HG03064 (cell line): ENCODE results near the gene UBE2E2.

ENCODE experiments used
- ATAC-seq: cut with Tn5 transposase; IDR thresholded peaks from one replicate; pipeline ENCODE4 v1.9.1; 2021; ENCODE audit warnings: low read depth; ENCODE audit not compliant: unreplicated experiment

Gene UBE2E2

GRCh38 chr3:23430781-23431398 lies 227.8 kb downstream of the UBE2E2 start:
- ATAC-seq, result no peak

DNA sequence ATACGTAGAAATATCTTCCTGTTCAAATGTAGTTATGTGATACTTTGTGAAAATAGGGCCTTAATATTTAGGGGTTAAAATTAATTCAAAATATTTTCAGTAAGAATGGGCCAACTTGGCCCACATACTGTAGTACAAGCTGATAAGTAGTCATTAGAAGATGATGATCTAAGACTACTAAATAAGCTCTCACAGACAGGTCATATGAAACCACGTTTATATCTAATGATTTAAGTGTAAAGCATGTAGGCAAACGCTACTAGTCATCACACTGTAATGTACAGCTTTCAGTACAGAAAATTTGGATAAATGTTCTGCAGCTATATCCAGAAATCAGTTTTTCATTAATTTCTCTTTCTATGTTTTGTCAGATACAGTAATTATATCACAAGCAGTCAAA lies 228.6 kb downstream of the UBE2E2 start:
- ATAC-seq, result no peak

- ATAC-seq, result no peak
These were observed 232.2 kb downstream of the UBE2E2 start for GRCh38 chr3:23435318-23435717.

DNA sequence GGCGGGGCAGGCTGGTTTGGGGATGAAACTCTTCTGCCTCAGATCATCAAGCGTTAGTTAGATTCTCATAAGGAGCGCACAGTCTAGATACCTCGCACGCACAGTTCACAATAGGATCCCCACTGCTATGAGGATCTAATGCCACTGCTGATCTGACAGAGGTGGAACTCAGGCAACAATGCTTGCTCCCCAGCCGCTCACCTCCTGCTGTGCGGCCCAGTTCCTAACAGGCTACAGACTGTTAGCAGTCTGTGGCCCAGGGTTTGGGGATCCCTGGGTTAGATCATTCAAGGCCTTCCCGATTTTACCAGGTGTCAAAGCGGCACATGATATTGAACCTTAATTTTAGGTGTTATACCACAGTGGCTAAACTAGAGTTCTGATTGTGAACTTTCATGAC lies 232.8 kb downstream of the UBE2E2 start:
- no peak for ATAC-seq

DNA sequence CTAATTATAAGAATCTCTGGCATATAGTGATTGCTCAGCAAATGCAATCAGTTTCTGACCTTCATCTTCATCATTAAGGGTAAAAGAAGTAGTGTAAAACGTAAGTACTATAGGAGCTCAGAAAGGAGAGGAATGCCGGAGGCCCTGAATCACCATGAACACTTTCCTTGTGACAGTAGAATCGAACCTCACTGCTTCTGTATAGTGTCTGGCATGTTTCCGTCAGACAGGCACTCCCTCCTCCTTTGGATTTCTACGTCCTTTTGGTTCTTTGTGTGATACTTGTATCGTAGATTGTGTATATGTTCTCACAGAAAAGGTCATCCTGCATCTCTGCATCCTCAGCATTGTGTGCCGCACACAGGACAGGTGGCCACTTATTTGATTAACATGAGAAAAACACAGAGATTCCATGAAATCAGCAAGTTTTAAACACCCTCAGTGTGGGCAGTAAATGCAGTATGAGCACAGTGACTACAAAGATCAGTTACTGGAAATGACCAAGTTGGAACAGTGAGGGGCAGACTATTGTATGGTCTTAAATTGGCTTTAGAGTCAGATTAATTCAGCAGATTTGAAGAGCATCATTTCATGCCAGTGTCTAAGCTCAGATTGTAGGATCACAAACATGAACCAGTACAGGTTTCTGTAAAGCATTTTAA lies 234.5 kb downstream of the UBE2E2 start:
- ATAC-seq, result no peak

- peak; percentile 41 for ATAC-seq
These were observed 235.5 kb downstream of the UBE2E2 start for GRCh38 chr3:23438657-23439056.

GRCh38 chr3:23439080-23439479 lies 236.0 kb downstream of the UBE2E2 start:
- no peak for ATAC-seq

DNA sequence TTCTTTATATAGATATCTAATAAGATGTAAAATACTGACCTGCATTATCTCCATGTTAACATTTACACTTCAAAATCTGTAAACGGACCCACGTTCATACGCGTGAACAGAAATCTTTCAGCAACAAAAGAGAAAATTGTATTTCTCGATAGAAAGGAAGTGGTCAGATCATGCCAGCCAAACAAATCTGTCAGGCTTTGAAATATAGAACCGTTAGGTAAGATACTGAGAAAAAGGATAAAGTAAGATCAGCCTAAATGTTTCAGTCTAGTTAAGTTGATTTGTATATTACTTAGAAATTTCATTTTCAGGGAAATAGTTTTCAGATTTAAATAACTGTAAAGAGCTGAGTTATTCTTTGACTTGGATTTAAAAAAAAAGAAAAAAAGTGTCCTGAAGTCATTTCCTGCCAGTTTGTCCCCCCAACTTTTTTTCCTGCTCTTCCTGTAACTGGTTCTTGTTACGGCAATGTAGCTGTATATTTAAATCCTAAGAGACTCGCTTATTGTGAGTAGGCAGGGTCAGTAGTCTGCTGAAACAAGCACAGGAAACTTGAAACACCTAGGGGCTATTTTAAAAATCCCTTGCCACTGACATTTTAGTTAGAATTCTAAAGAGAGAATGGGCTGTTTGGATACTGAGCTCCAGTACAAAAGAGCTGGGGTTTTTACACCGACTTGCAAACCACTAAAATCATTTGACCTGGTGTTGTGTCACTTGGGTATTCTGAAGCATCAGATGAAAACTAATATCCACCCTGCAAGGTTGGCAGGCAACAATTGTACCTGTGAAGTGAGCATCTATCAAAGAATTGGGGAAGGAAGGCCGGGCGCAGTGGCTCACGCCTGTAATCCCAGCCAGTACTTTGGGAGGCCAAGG lies 237.5 kb downstream of the UBE2E2 start:
- ATAC-seq, result no peak

DNA sequence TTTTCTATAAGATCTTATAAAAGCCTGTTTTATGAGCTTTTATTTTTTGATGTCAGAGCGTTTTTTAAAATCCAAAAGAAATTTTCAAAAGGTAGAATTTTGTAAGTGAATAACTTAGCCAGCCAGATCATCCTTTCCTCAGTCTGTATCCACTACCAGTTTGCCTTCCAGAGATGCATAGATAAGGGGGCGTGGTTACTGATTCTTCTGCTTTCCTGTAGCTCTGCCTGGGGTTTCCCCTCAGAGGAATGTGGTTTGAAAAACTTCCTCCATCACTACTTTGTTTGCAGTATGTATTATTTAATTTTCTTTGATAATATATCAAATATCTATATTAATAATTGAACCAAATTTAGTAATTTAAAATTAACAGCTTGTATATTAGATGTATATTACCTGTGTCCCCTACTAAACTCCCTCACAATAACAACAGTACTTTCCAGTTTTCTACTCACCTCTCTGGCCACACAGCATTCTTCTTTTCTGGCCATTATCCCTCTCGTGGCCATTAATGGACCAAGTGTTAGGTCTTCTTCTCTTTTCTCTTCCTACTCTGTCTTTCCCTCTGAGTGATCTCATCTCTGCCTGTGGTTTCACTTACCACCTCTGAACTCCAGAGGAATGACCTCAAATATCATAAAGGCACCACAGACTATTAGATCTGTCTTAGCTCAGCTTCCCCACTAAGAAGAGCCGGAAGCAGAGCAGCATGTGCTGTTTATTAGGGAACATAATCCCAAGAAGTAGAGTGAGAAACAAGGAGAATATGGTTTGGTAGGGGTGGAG lies 239.7 kb downstream of the UBE2E2 start:
- no peak for ATAC-seq

DNA sequence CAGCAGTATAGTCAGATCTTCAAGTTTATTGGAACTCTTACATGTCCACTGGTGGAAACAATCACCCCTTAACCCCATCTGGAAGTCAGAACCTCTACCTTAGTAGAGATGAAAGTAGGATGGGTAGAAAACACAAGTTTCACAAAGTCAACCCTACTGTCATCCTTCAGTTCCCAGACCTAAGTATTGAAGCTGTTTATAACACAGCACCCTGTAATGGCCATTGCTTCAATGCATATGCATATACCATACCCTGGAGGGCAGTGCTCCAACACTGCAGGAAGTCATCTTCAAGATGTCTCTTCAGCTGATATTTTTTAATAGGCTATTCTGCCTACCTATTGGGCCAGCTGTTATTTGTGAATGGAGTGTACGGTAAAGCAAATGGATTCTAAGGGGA lies 241.3 kb downstream of the UBE2E2 start:
- ATAC-seq, result peak; percentile 44

DNA sequence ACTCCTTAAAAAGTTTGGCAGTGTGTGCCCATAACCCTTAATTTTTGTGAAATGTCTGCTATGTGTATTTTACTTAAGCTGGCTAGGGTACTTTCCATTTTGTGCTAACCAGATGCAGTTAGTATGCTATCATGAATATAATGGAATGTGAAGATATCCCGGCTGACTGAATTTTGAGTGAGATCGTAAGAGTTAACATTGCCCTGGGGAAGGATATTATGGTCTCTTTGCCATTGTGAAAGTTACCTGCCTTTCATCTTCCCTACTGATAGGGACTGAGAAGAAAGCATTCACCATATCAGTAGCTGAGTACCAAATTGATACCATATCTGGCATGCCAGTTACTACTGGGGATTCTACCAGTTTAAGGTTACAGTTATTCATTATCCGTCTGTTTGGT lies 243.2 kb downstream of the UBE2E2 start:
- no peak for ATAC-seq

- no peak for ATAC-seq
These were observed 245.9 kb downstream of the UBE2E2 start for GRCh38 chr3:23448998-23449537.

GRCh38 chr3:23450051-23450450 lies 246.9 kb downstream of the UBE2E2 start:
- ATAC-seq, result no peak

DNA sequence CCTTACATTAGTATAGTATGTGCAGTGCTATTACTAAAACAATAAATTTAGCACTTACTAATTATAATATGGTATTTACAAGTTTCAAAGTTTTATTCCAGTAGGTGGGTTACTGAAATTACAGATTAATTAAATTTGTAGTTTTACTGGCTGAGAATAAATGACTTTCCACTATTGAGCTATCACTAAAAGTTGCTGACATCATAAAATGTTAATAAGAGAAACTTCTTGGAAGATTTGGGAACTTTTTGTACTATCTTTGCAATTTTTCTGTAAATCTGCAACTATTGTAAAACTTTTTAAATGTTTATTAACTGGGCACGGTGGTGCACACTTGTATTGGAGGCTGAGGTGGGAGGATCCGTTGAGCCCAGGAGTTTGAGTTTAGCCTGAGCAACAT lies 247.7 kb downstream of the UBE2E2 start:
- no peak for ATAC-seq

- no peak for ATAC-seq
These were observed 249.3 kb downstream of the UBE2E2 start for GRCh38 chr3:23452408-23452807.

GRCh38 chr3:23455084-23455483 lies 252.0 kb downstream of the UBE2E2 start:
- ATAC-seq, result no peak

DNA sequence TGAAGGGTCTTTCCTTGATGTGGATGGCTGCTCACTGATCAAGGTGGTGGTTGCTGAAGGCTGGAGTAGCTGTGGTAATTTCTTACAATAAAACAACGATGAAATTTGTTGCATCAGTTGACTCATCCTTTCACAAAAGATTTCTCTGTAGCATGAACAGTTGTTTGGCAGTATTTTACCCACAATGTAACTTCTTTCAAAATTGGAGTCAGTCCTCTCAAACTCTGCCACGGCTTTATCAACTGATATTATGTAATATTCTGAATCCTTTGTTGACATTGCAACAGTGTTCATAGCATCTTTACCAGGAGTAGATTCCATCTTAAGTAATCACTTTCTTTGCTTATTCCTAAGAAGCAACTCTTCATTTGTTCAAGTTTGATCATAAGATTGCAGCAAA lies 252.6 kb downstream of the UBE2E2 start:
- ATAC-seq, result no peak

- no peak for ATAC-seq
These were observed 254.6 kb downstream of the UBE2E2 start for GRCh38 chr3:23457697-23458096.

DNA sequence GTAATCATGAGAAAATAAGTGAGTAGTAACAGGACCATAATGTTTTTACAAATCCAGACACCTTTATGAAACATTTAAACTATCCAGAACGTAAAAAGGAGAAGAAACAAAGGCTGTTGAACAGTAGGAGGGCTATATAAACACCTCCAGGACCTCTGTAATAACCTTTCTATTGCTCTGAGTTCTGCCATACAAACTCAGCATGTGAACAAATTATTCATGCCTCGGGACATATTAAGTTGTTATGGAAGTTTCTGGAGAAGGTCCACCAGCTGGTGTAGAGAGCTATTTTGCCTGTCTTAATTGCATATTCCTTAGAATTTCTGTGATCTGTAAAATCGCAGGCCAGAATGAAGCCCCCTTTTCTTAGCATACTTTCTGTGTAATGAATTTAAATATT lies 256.3 kb downstream of the UBE2E2 start:
- ATAC-seq, result no peak

DNA sequence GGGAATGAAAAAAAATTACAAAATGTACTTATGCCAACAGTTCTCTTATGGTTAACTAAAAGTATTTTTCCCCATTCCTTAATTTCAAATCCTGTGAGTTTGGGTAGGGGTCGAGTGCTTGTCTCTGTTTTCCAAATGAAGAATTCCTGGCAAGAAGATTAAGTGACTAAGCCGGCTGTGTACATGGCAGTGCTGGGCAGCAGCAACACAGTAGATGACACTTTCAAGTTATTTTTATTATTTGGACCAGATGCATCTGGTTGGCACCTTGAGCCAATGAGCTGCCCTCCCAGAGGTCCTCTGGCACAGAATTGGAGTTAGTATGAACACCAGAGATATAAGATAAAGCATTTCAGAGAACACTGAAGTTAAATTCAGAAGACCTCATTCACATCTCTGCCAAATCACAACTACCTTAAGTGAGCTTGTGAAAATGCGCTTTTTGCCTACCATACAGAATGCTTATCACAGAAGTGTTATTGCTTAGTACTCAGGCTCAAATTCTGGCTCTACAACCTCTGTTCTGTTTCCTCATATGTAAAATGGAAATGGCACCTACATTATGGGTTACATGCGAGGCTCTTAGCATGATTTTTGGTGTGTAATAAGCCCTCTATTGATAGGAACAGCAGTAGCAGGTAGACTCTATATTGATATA lies 256.9 kb downstream of the UBE2E2 start:
- ATAC-seq, result no peak
